ENCODE data around the gene TBC1D22A.

The TBC1D22A gene

DNA sequence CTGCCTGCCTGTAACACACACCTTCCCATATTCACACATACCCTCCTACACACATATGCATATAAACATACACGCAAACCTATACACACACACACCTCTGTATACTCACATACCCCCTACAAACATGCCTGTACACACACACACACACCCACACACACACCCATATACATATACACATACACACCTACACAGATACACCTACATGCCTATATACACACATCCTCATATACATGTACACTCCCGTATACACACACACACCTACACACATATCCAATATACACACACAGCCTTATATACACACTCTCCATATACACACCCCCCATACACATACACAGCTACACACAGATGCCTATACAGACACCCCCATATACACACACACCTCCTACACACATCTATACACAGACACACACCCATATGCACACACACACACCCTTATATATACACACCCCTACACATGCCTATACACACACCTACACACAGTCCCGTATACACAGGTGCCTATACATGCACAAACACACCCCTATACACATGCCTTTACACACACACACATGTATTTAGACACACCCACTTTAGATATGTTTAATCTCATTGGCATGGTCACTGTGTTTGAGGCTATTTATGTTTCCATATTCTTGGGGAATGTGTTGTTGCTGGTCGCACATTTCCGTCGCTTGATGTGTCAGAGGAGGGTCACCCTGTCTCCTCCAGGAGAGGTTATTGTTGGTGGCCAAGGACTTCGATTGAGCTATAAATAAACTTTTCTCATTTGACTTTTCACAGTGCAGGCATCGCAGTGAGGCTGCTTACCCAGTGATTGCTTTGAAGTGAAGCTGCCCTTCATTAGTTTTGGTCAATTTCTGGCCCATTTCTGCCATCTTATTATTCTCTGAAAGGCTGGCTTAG, 243.3 kb downstream of the TBC1D22A start:
- DNase-seq: no peak

GRCh38 chr22:47006433-47006832, 244.0 kb downstream of the TBC1D22A start:
- no peak for DNase-seq

DNA sequence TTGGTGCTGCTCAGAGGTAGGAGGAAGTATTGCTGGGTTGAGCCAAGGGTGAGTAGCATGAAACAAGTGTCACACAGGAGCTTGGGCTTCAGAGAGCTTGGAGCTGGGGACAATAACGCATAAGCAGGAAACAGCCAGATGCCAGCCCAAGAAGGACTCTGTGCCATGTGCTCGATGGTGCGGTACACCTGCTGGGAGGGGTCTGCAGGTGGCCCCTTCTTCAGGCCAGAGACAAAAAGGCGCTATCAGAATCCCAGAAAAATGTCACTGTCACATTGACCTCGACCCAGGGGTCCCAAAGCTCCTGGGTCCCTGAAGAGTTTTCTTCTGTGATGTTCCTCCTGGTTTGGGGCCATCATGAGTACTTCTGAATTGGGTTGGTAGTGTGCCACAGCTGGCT, 244.4 kb downstream of the TBC1D22A start:
- no peak for DNase-seq

DNA sequence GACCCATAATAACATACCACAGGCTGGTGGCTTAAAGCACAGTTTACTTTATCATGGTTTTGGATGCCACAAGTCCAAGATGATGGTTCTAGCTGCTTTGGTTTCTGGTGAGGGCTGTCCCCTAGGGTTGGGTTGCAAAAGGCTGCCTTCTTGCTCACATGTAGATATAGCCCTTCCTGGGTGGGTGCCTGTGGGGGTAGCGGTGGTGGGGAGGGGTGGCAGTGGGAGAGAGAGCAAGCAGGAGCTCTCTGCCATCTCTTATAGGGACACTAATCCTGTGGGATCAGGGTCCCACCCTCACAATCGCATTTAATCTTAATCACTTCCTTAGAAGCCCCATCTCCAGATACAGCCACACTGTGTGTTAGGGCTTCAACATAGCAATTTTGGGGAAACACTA, 245.0 kb downstream of the TBC1D22A start:
- DNase-seq: no peak

- no peak for DNase-seq
Observed at GRCh38 chr22:47008208-47008885, 245.9 kb downstream of the TBC1D22A start.

GRCh38 chr22:47009304-47010101, 247.1 kb downstream of the TBC1D22A start:
- DNase-seq: no peak

- DNase-seq: no peak
Observed at GRCh38 chr22:47010211-47010610, 247.8 kb downstream of the TBC1D22A start.

DNA sequence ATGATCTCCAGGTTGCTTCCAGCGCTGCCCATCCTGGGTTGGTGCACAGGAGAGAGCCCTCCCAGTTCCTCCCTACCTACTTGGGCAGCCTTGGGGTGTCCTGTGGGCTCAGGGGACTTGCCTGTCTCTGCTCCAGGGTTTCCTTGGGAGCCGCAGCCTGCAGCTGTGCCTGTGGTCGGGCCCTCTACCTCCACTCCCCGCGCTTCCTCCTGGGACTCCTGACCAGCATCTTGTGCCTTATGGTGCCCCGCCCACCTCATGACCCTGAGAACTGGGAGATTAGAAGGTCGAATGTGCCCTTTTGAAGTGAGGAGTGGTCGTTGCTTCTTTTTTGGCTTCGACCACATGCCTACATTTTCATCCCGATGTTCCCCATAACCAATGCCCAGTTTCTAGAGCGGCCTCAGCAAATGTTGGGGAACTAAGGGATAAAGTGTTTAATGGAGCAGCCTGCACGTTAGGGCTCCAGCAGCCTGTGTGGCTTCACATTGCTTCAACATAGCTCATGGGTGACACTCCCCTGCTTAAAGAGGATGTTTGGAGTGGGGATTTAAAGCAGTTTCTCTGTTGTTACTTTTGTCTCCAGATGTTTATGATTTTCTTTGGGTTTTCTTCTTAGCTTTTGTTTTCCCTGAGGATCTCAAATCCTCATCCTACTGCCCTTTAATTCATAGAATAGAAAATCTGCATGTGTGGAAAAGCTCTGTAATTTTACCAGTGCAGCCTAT, 248.8 kb downstream of the TBC1D22A start:
- DNase-seq: no peak

- DNase-seq: no peak
Observed at GRCh38 chr22:47011859-47012258, 249.4 kb downstream of the TBC1D22A start.

DNA sequence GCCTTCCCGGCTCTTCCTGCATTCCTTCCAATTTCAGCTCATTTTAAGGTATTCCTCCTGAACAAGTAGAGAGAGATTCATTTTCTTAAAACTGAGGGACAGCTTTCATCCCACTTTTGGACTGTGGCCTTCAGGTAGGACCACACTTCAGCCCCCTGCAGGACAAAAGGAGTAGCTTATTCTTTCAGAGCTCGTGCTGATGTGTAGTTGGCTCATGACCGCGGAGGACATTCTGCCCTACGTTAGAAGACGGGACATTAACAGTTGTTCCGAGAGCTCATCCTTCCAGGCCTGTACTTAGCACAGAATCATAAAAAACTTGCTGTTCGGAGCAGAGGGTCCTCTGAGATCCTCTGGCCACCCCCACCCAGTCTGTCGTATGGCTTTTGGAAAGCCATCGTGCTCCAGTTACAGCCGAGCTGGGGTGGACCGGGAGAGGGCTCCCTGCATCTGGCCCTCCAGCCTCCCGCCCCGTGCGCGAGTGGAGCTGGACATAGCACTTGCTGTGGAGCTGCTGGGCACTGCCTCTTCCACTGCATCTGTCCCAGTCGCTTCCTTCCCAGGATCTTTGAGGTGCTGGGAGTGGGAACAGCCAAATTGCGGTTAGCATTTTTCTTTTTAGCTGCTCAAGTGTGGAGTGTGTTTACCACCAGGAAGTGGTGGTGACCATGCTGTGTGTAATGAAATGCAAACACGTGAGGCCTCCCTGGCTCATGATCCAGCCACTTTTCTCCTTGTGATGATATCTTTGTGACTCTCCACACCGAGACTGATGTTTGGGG, 250.3 kb downstream of the TBC1D22A start:
- no peak for DNase-seq

DNA sequence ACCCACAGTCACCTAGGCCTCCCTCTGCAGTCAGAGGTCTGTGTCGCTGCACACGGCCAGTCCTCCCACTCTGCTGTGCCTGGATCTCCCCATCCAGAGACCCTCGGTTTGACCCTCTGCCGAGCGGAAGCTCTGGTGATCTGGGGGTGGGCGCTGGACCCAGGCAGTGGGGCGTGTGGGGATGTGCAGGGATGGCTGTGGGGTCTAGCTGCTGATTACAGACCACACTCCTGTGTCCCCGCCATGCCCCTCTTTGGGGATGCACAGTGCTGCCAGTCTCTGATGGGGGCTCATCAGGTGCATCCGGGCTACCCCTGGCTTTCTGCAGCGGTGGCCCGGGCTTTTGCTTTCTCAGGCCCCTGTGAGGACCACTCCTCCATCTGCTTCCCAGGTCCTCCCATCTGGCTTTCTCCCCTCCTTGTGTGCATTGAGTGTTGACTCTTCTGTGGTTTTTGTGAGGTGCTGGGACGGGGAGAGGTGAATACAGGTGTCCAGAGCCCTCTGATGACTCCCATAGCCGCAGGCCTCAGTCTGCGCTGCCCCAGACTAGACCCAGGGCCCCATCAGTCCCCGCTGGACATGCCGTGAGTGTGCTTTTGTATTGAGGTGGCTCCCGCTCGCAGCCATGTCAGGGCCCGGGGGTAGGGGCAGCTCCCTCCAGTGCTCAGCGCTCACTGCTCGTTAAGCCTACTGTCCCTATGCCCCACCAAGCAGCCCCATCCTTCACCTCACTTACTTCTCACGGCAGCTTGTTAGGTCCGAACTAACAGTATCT, 251.6 kb downstream of the TBC1D22A start:
- DNase-seq: no peak

DNA sequence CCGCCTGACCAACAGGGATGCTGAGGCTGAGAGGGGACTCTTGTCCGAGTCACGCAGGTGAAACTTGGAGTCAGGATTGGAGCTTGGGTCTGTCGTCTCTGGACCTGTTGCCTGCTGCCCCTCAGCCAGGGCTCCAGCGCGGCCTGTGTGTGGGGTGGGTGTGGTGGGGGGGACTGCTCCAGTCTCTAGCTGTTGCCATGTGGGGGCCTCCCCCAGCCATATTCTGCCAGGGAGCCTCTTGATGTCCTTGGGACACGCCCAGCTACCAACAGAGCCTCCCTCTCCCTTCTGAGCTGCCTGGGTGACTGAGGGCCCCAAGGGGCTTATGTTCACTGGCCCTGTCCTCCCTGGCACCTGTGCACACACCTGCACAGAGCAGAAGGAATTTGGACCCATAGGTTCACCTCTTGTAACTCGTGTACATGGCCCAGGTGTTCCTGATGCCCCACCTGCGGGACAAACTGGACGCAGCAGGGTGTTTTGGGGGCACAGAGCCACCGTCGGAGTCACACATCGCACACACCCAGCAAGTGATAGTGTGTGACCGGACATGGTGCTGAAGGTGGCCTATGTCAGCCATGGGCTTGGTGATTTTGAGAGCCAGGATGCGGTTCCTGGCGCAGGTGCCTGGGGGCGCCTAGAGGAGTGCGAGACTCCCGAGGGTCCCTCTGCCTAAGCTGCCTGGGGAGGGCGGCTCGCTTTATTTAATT, 252.3 kb downstream of the TBC1D22A start:
- DNase-seq: no peak

- DNase-seq: no peak
Observed at GRCh38 chr22:47015589-47016178, 253.2 kb downstream of the TBC1D22A start.

DNA sequence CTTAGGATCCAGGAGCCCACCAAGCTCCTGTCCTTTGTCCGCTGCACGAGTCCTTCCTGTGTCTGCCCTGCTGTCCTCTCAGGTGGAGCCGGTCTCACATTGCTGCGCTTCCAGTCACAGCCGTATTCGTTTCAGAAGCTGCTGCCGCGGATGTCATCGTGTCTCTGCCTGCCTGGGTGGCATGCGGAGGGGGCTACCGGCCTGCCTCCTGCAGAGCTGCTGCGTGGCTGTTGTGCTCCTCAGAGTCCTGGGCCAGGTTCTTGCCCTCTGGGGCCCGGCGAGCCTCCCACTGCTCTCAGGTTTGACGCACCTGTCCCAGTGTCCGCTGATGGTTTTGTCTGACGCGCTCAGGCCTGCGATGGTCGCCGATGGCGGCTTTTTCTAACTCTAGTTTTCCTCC, 254.2 kb downstream of the TBC1D22A start:
- DNase-seq: no peak

- DNase-seq: no peak
Observed at GRCh38 chr22:47017245-47017644, 254.8 kb downstream of the TBC1D22A start.

GRCh38 chr22:47018010-47018910, 255.8 kb downstream of the TBC1D22A start:
- no peak for DNase-seq

DNA sequence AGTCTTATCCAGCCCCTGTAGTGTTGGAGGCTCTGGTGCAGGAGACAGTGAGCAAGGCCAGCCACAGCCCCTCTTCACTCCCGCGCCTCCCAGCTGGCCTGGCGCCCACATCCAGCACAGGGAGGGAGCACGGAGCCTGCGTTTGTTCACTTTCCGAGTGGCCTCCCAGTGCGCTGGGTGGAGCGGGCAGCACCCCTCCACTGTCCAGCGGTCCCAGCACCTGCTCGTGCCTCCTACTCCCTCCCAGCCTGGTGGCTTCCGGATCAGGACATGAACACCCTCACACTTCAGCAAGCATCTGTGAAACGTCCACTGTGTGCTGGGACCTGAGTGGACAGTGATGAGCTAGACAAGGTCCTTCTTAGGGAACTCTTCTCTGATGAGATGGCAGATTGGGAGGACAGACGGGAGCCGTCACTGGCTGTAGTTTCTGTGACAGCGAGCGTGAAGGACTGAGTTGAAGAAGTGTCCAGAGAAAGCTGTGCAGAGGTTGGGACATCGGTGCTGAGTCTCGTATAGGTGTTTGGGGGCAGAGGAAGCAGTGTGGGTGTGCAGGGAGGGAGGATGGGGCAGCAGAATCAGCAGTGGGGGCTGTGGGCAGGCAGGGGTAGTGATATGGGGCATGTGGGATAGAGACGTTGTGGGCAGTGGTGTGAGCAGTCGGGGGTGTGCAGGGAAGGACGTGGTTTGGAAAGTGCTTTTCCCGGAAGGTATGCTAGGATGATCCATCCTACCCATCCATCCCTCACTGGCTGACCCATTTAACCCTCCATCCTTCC, 256.8 kb downstream of the TBC1D22A start:
- no peak for DNase-seq

DNA sequence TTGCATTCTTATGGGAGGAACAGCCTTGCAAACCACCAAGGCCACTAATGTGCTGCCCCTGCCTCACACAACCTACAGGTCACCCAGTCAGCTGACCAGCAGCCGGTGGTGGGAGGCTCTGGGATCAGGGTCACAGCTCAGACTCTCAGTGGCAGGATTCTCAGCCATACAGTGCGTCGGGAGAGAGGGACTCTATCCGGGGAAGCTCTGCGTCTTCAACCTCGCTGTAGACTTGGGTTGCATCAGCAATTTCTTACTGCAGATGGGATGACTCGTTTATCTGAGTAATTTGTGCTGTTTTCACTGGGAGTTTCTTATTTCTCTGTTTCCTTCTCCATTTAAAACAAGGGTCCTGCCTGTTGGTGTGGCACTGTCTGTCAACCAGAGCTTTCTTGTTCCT, 257.7 kb downstream of the TBC1D22A start:
- DNase-seq: no peak
